HG03575 (cell line): Measurements from ENCODE around the gene UTRN.

Source experiments
- ATAC-seq: cut with Tn5 transposase; IDR thresholded peaks from one replicate; pipeline ENCODE4 v1.9.1; 2021; ENCODE audit not compliant: unreplicated experiment, insufficient number of reproducible peaks, low FRiP score; ENCODE audit errors: extremely low read depth

Gene UTRN

DNA sequence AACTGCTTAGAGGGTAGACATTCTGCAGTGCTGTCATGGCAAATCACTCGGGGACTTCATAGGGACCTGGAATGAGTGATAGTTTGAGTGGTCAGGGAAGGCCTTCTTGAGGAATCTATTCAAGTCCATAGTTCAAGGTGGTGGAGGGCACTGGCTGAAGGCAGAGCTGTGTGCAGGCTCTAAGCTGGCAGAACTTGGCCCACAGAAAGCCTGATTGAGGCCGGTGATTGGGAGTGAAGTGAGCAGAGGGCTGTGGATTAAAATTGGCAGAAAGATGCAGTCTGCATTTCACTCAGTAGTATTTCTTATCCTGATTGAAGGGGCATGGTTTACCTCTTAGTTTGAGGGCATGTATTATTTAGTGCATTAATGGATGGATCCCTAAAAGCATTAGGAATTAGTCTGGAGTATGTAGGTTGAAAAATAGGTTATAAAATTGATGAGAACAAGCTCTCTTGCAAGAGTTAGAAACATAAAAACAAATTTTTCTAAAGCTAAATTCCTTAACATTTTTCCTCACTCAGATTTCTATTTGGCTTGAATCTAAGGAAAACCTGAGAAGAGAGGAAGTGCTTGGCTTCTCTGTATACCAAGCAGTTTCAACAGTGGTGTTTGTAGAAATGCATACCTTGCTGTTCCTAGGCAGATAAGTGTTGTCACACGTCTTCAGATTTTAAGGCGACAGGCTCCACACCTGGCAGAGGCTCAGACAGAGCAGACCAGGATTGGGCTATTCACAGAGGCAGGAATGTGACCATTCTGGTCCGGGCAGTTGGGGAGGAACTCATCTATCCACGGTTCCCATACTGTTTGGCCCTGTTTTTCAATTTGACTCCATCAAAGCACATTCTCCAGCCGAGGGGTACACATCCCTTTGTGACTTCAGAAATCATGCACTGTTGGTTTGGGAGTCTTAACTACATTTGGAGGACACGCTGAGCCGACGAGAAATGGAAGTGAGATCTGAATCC, 45.2 kb downstream of the UTRN start:
- no peak for ATAC-seq

DNA sequence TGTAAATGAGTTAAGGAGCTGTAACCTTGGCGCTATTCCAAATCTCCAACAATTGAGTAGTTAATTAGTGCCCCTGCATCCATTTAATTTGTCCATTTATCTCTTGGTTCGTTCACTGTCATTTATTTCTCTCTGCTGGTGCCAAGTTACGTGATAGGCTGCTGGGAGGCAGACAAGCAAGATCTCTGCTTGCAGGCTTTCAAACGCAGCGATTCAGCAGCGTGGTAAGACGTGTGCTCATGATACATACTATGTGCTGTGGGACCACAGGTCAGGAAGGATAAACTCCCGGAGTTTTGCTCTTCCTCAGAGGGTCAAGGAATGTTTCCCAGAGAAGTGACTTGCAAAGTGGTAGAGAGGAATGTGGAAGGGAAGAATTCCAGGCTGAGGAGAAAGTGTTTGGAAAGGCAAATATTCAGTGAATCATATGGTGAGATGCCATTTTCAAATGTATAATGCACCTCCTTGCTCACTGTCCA, 46.4 kb downstream of the UTRN start:
- ATAC-seq = no peak

DNA sequence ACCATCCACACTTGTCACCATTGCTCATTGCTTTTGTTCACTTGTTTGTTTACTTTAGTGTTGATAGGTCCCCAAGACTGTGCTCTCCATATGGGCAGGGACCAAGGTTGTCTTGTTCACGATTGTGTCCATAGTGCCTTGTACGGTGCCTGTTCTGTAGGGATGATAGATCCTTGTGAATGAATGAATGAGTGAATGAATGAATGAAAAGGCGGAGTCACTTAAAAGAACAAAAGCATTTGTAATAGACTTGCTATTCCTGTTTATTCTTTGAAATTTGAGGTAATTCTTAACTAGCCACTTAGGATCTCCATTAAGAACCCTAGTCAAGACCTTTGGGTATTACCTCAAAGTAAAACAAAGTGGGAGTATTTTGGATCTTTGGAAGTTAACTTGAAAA, 47.0 kb downstream of the UTRN start:
- ATAC-seq = no peak

DNA sequence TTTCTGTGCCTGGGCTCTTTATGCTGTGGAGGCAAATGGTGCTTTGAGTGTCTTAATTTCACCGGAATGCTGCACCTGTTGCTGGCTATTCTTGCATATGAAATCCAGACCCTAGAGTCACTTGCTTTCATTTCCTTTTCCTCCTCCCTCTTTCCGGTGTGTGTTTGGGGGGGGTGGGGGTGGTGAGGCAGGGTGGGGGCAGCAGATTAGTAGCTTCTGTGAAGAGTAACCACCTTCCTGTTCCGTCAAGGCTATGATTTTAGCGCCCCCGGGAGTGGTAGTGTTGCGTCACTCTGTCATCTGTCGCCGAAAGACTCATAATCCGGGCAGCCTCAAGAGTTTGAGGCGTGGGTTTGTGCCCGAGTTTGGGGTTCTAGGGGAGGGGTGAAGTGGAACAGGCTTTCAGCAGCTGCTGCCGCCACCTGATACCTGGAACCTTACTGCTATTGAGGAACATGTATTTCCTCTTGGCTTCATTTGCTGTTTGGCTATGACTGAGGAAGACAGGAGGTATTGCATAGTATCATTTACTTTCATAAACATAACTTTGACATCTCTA, 49.1 kb downstream of the UTRN start:
- ATAC-seq = peak; percentile 25
